GM23248 (cell line): ENCODE results near the gene LSMEM2.

Experiments used
- EZH2 ChIP-seq: fragments of 200-600 bp; sonication (generic); IDR thresholded peaks from 2 replicates; pipeline ENCODE4 v1.6.1; 2018; ENCODE audit warnings: antibody characterized with exemption, mild to moderate bottlenecking; ENCODE audit not compliant: insufficient read depth, poor library complexity, severe bottlenecking
- EZH2phosphoT487 ChIP-seq: fragments of 200-600 bp; sonication (generic); IDR thresholded peaks from 2 replicates; pipeline ENCODE4 v1.6.1; 2018; ENCODE audit warnings: antibody characterized with exemption, moderate library complexity, mild to moderate bottlenecking, low read depth; ENCODE audit not compliant: insufficient read depth

DNA sequence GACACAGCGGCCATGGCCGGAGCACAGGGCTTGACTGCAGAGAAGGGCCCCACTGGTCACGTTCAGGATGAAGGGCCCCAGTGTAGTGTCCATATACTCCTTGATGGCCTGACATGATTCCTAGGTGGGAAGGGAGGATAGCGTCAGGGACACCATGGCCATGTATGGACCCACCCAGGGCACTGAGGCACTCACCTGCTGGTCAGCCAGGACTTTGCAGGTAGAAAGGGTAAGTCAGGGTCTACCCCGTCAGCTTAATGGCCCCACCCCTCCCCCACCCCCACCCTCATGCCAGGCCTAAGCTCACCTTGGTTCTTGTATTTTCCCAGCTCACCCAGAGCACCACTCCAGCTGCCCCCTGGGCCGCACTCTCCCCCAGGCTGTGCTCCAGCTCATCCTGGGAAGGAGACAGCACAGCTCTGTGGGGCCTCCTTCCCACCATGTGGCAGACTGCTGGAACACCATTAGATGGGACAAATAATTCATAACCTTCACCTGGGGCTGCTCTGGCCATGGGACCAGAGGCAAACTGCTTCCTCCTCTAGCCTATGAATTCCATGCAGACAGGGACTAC, 21.9 kb downstream of the LSMEM2 start:
- TF ChIP-seq EZH2 (no peak), EZH2phosphoT487 (no peak)
